Cerebellar nuclear complex (tissue), 1 donor: ENCODE measurements around the gene VPS16.

Source experiments
- DNase-seq, 2 experiments: peaks; one replicate each; lab custom pipeline; 2025; lab: John Stamatoyannopoulos, UW

The VPS16 gene

GRCh38 chr20:2840138-2840966 is at the start of gene VPS16, which contains the start of gene PCED1A:
Gene VPS16 (plus strand): TSS chr20:2840745. CDS start chr20:2840775, 30 bp downstream.
Gene PCED1A (minus strand): TSS chr20:2840655. CDS start chr20:2839912, 743 bp downstream.
- DNase-seq, result peak in 1 of 2 experiments; percentile 63

GRCh38 chr20:2793471-2793870 is 47.1 kb upstream of the VPS16 start:
- DNase-seq, result no peak

DNA sequence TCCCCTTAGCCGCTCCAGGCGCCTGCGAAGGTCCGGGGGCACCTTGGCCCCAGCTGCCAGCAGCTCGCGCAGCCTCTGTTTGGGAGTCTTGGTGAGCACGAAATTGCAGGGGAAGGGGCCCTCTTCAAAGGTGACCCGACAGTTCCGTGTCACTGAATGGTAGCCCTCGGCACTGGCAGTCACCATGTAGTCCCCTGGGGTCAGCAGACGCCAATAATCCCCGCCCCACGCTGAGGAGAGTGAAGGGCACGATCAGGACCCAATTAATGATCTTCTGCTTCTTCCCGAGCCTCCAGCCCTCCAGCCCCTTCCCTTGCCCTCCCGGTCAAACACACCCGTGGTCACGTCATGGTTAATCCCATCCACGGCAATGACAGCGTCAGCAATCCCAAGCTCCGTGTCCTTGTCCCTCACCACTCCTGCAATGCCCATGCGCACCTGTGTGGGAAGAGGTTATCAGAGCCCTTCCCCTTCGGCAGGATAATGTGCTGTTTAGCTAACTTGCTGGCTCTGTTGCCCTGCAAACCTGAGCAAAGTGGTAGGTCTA is 46.3 kb upstream of the VPS16 start:
- DNase-seq, result no peak

DNA sequence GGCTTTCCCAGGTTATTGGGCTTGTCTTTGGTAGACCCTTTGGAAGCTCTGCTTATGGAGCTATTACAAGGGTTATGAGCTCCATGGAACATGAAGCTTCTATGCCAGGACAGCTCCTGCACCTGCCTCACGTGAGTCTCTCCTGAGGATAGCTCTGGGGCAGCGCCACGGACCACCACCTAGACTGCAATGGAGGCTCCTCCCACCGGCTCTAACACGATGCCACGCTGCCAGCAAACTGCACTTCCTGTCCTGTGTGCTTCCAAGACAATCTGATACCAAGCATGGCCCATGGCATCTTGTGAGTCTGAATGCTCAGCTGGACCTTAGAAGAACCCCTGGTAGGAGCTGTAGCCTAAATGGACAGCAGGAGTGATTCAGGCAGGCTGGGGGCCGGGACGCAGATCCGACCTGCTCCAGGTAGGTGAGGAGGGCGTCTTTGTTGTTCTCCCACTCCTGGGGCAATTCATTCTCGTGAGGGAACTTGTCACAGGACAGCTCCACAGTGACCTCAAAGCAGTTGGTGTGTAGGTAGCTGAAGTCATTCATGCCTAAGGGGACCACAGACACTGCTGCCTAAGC is 45.6 kb upstream of the VPS16 start:
- no peak for DNase-seq

- no peak for DNase-seq
Observed at GRCh38 chr20:2795451-2795850, 45.1 kb upstream of the VPS16 start.

GRCh38 chr20:2796011-2796660 is 44.4 kb upstream of the VPS16 start:
- no peak for DNase-seq

- DNase-seq, result no peak
Observed at GRCh38 chr20:2797136-2797983, 43.2 kb upstream of the VPS16 start.

GRCh38 chr20:2798095-2798805 is 42.3 kb upstream of the VPS16 start:
- no peak for DNase-seq

DNA sequence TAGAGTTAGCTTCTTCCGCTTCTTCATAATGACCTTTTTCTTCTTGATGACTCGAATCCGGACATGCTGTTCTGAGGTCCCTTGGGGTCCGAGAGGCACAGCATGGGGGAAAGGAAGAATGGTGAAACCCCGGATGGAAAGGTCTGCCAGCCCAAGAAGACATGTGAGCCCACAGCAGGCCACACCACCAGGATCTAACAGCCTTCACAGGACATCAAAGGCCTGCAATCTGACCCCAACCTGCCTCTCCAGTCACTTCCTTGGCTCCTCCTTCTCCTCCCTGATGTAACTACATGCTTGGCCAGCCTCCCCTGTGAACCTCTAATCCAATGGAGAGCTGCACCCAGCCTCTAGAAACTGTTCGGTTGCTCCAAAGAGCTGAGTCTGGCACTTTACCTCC is 41.7 kb upstream of the VPS16 start:
- DNase-seq, result no peak

DNA sequence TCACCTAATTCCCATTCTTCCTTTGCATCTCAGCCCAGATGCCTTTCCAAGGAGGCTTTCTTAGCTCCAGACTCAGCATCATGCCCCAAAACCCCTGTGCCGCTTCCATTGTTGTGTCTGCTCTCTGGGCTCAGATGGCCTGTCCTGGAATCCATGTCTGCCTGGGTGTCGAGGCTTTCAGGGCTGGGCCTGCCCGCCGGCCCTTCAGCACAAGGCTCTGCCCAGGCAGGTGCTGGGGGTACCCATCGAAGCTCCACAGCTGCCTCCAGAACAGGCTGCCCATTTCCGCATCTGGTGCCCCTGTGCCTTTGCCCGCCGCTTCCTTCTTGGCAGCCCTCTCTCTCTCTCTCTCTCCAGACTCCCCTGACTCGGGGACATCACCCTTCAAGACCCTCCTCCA is 41.3 kb upstream of the VPS16 start:
- no peak for DNase-seq

GRCh38 chr20:2799688-2800520 is 40.6 kb upstream of the VPS16 start:
- no peak for DNase-seq

- no peak for DNase-seq
Observed at GRCh38 chr20:2800521-2801285, 39.8 kb upstream of the VPS16 start, which contains the start of gene CPXM1. Gene CPXM1 (minus strand): TSS chr20:2800627. CDS start chr20:2800572, 55 bp downstream.

DNA sequence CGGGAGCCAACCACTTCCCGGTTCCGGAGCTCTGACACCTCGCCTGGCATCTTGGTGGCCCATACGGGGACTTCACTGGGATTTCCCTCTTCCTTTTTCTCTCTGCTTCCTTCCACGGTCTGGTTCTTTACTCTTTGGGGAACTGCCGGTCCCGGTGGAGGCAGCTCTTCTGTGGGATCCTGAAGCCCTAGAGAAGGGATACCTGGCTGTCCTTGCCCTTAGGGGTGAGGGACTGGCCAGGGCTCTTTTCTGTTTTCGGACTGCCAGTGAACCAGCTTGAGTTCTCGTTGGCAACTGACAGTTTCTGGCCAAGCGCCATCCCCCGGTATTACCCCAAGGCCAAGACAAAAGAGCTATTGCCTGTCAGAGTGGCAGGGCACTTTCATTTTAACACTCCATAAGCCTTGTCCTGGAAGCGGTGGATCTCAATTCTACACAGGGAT is 39.2 kb upstream of the VPS16 start:
- DNase-seq, result no peak

- no peak for DNase-seq
Observed at GRCh38 chr20:2804041-2804828, 36.3 kb upstream of the VPS16 start.

DNA sequence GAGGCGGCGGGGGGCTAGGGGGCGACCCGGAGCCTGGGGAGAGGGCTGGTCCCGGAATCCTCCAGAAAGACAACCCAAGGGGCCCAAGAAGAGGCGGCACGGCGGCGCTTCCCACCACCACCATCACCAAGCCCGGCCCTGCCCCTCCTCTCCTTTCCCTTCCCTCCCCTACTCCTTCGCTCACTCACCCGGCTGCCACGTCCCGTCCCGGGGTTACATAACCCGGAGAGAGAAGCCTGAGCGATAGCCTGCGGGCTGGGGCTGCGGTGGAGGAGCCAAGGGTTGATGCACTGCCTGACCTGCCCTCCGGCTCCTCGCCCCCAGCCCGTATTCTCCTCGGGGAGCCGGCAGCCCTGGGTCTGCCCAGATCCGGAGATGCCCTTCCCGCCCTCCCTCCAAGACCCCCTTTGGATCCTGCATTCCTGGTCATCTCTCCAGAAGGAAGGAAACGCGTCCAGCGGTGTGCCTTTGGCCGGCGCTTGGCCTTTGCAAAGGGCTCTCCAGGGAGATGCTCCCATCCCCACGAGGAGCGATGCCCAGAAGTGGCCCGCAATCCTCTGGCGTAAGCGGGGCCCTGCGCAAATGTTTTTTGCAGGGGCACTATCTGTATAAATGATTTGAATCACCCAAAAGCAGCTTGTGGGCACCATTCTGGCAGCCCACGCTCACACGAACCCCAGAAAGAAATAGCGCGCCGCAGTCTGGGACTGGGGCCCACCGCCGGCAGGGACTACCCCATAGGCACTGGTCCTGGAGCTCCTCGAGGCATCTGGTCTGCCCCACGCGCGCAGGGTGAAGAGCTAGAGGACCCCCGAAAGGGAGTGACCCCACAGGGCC is 35.5 kb upstream of the VPS16 start:
- no peak for DNase-seq

- no peak for DNase-seq
Observed at GRCh38 chr20:2805689-2806350, 34.7 kb upstream of the VPS16 start.

- no peak for DNase-seq
Observed at GRCh38 chr20:2806351-2806701, 34.2 kb upstream of the VPS16 start.
